DOHH2 (cell line): ENCODE data around the gene RUSC2.

Experiments
- CTCF ChIP-seq: fragments of 200-600 bp; sonication (generic); IDR thresholded peaks from one replicate; pipeline ENCODE4 v1.5.1; 2014; ENCODE audit warnings: antibody characterized with exemption, mild to moderate bottlenecking, low read depth, low read length; ENCODE audit not compliant: poor library complexity, severe bottlenecking
- EZH2phosphoT487 ChIP-seq: fragments of 200-600 bp; sonication (generic); IDR thresholded peaks from 2 replicates; pipeline ENCODE4 v1.6.1; 2017; ENCODE audit warnings: borderline replicate concordance, mild to moderate bottlenecking, antibody characterized with exemption, low read length, moderate library complexity, mixed read lengths

DNA sequence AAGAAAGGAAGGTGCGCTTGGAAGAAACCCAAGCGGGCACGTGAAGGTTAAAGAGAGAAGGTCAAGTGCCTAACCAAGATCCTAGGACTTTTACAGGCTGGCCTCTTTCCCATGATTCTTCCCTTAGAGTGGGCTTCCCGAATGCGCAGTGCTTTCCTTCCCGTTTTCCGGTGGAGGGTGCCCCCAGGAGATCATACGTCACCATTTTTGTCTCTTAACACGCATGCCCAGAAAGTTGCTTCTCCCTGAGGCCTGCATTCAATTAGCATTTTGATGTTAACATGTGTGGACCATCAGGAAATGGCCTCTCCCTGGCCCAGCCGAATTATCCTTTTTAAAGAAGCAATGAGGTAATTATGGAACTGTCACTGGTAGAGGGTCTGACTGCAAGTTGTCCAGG, 1.9 kb upstream of the RUSC2 start:
- TF ChIP-seq CTCF, result no peak
- TF ChIP-seq EZH2phosphoT487, result no peak
